EH (cell line): Measurements from ENCODE around the gene MC3R.
"Not testable (repeated sequence)": the region's sequence is repeated elsewhere in the genome, so short reads cannot be mapped to it uniquely, and the experiment has no call there.

ENCODE experiments used
- DNase-seq: peaks from one replicate; pipeline ENCODE4 v3.0.0-alpha.2; 2015; ENCODE audit warnings: low read depth

The MC3R gene

GRCh38 chr20:56247954-56248782 lies at the start of gene MC3R:
MC3R (plus strand) TSS chr20:56248732; CDS start chr20:56248844, 112 bp downstream.
- peak; percentile 35 for DNase-seq

GRCh38 chr20:56200456-56200855 lies 48.1 kb upstream of the MC3R start:
- DNase-seq, result no peak

- DNase-seq, result peak; percentile 1
These were observed 45.9 kb upstream of the MC3R start for GRCh38 chr20:56202493-56203077.

- DNase-seq, result no peak
These were observed 44.3 kb upstream of the MC3R start for GRCh38 chr20:56204206-56204605.

- no peak for DNase-seq
These were observed 43.2 kb upstream of the MC3R start for GRCh38 chr20:56205346-56205745.

GRCh38 chr20:56207656-56208055 lies 40.9 kb upstream of the MC3R start:
- no peak for DNase-seq

GRCh38 chr20:56208121-56208520 lies 40.4 kb upstream of the MC3R start:
- no peak for DNase-seq

- no peak for DNase-seq
These were observed 37.5 kb upstream of the MC3R start for GRCh38 chr20:56211051-56211450.

GRCh38 chr20:56212091-56212490 lies 36.4 kb upstream of the MC3R start:
- no peak for DNase-seq

- no peak for DNase-seq
These were observed 35.2 kb upstream of the MC3R start for GRCh38 chr20:56213321-56213720.

- no peak for DNase-seq
These were observed 33.4 kb upstream of the MC3R start for GRCh38 chr20:56215115-56215514.

GRCh38 chr20:56217829-56218228 lies 30.7 kb upstream of the MC3R start:
- DNase-seq, result no peak

- not testable (repeated sequence) for DNase-seq
These were observed 27.3 kb upstream of the MC3R start for GRCh38 chr20:56221186-56221585.

- DNase-seq, result no peak
These were observed 26.3 kb upstream of the MC3R start for GRCh38 chr20:56222201-56222600.

- no peak for DNase-seq
These were observed 25.6 kb upstream of the MC3R start for GRCh38 chr20:56222945-56223344.

GRCh38 chr20:56223352-56223751 lies 25.2 kb upstream of the MC3R start:
- DNase-seq, result no peak

- DNase-seq, result no peak
These were observed 20.5 kb upstream of the MC3R start for GRCh38 chr20:56228021-56228420.

GRCh38 chr20:56229812-56230211 lies 18.7 kb upstream of the MC3R start:
- no peak for DNase-seq

GRCh38 chr20:56234110-56234509 lies 14.4 kb upstream of the MC3R start:
- DNase-seq, result no peak

- DNase-seq, result no peak
These were observed 11.2 kb upstream of the MC3R start for GRCh38 chr20:56237335-56237734.

- no peak for DNase-seq
These were observed 4.3 kb upstream of the MC3R start for GRCh38 chr20:56244259-56244658.

GRCh38 chr20:56245761-56246160 lies 2.8 kb upstream of the MC3R start:
- DNase-seq, result peak; percentile 12

- peak; percentile 7 for DNase-seq
These were observed 868 bp downstream of the MC3R start for GRCh38 chr20:56249244-56249955.
